Stimulated activated CD4-positive, alpha-beta T cell treated with anti-CD3 and anti-CD28 coated beads, Interleukin-1b, Interleukin-23, amount 100 ng/mL, for 4 hours (primary cell): ENCODE data around the gene PFDN2.
A peak's percentile ranks its signal among the peaks of the same experiment; 100 is the strongest.
"Not testable (repeated sequence)": the region's sequence is repeated elsewhere in the genome, so short reads cannot be mapped to it uniquely, and the experiment has no call there.

Experiments
- DNase-seq, 2 donors: peaks; one replicate each; pipeline ENCODE4 v3.0.0-alpha.2; 2020; ENCODE audit warnings: low read depth in 2 of 2

Gene PFDN2

DNA sequence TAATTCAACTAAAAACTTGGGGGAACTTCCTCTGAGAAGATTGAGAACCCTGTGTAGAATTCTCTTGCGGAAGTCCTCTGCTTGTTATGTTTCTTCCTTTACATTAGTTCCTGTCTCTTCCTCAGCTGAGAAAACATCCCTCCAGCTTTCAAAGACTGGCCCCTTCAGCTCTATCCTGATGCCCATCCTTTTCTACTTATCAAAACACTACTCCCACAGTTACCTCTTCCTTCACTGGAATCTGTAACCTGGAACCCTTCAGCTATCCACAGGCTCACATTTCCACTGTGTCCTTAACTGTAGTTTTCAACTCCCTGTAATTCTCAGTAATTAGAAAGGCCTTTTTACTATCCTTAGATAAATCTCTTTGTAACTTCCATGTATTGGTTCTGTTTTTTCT, 20.6 kb upstream of the PFDN2 start:
- DNase-seq, result no peak

DNA sequence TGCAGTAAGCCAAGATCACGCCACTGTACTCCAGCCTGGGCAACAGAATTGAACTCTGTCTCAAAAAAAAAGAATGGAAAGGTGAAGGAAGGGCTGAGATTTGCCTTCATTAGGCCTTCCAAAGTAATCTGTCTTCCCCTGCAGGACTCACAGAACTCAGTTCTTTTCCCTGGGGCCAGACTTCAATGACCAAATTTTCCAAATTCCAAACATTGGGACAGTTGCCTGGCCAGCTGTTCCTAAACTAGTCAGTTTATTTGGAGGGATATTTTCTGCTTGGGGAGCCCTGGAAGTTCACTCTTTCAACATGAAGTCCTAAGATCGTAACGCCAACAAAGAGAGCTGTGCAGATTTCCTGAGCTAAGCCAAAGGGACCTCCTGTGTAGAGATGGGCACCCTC, 20.0 kb upstream of the PFDN2 start:
- no peak for DNase-seq

DNA sequence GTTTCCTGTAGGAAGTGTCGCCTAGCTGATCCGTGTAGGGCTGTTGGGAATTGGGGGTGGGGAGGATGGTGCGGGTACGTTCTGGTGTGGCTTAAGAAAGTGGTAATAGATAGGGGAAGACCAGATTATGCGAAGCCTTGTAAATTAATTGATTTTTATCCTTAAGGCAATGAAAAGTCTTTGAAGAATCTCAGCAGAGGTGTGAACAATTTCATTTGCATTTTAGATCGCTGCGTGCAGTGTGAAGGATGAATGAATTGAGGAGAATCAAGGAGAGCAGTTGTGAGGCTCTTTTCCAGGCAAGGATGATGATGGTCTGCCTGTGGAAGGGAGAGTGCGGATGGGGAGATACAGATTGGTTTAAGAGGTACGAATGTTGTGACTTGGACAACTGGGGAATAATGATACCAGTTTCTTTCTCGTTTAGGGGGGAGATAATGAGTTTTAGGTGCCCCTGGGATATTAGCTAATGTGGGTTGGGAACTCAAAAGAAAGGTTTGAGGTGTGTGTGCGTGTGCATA, 15.4 kb upstream of the PFDN2 start:
- no peak for DNase-seq

DNA sequence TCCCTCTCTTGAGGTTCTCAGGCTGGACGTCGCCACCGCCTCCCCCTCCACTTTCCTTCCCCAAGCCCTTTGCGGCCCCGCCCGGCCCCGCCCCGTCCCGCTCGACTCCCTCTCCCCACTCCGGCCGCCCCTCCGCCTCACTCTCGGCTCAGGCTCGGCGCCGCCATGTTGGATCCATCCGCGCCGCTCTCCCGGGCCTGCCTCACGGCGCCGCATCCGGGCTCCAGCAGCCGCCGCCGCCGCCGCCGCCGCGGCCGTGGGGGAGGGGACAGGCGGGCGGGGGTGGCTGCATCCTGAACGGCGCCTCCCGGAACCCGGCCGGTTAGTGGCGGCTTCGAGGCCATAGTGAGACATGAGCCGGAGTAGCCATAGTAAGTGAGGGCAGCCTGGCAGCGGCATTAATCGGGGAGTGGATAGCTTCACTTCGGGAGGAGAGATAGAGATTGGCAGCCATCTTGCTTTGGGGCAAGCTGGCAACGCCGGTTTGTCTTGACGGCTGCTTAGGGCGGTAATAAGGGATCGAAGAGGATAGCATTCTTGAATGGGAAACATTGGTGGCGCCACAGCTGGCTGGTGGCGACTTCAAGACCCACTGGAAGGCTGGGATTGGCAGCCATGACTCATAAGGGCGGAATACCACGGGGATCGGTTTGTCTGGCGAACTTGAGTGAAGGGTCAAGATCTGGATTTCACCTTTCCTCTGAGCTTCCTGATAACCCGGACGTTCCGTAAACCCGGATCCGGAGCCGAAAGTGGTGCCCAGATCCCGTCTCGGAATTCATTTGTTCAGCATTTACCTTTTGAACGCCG, 14.8 kb upstream of the PFDN2 start, which contains the start of gene DEDD:
TSS of gene DEDD (minus strand) at position 258 of the 810 bp plus-strand sequence. CDS start 8,205 bp downstream, outside the sequence.
- DNase-seq, result peak; percentile 84 to 87

DNA sequence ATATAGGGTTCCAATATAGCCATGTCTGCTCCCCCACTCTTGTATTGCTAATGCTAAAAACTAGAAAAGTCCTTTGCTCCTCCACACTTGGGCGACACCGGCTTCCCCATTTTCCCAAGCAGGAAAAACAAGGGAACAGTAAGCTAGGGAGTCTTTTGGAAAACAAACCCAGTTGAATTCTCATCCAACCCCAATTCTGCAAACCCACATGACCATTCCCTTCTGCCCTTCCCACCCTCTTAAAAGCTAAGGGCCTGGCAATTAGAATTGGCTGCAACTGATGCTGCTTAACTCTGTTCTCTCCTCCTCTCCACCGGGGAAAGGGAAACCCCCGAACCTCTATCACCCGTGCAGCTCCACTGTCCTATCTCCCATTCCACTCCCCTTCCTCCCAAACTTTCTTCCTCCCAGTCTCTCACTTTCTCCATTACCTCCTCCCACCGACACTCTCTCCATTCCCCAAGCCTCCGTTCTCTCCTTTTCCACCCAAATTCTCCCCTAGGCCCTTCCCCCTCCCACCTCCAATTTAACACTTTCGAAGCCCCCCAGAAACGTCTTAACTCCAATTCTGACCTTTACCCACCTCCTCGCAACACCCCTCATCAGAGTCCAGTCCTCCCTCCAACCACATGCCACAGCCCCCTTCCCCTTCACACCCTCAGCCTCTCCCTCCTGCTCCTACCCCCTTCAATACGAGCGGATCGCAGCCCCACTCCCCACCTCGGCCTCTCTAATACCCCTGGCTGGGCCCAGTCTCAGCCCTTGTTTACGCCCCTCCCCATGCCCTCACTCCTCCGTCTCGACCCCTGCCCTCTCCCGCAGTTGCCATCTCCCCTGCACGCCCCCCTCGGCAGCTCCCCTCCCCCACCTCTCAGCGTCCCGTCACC, 13.9 kb upstream of the PFDN2 start:
- DNase-seq, result no peak

DNA sequence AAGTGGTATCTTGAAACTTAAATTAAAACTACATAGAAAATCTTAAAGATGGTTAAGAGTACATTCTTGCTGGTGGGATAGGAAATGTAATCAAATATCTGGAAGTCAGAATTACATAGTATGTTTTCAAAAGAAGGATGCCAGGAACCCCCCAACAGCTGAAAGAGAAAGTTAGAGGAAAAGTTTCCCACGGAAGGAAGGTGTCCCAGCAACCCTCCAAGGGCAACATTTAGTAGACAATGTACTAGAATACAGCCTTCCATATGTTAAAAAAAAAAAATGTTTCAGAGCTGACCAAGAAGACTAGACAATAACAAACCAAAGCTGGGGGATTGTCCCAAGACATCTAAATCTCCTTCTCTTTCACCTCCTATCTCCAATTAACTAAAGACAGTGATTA, 12.4 kb upstream of the PFDN2 start:
- no peak for DNase-seq

DNA sequence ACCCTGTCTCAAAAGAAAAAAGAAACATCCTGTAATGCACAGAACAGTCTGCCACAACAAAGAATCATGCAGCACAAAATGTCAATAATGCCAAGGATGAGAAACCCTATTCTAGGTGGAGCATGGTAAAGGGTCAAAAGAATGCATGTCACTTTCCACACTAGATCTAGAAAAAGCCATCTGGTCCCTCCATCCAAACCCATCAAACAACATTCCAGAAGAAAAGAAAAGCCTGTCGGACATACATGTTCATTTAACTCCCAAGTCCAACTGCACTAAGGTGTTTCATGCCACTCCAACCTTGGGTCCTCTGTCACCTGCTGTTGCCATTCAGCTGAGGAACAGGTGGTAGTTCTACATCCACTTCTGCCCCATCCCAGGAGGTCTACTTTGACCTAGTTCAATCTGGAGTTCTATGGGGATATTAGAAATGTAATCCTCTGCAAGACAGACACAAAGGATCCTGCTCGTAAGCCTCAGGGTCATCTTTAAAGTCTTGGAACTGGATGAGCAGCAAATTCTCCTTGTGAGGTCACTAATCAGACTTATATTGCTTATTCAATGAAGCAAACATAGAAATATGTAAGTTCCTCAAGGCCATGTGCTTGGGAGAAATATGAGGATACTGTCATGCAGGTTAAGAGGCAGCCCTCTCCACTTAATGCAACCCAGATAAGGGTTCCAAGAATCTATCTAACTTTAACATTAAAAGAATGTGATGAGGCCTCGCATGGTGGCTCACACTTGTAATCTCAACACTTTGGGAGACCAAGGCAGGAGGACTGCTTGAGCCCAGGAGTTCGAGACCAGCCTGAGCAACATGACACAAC, 11.0 kb upstream of the PFDN2 start:
- DNase-seq, result no peak

DNA sequence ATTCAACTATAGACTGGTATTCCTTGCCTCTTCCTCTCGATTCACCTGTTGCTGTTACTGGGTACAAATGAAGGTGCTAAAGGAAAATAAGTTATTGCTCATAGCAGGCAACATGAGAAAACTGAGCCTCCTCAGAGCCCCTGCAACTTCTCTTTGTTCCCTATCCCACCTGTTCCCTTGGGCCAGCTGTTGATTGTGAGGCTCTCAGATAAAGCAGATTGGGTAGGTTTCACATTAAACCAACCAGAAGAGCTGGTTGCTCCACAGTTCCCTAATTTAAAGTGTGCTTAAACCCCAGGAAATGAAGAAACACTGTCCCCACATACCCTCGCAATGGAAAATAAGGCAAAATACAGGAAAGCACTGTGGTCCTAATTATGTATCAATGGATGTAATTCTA, 9.8 kb upstream of the PFDN2 start:
- no peak for DNase-seq

DNA sequence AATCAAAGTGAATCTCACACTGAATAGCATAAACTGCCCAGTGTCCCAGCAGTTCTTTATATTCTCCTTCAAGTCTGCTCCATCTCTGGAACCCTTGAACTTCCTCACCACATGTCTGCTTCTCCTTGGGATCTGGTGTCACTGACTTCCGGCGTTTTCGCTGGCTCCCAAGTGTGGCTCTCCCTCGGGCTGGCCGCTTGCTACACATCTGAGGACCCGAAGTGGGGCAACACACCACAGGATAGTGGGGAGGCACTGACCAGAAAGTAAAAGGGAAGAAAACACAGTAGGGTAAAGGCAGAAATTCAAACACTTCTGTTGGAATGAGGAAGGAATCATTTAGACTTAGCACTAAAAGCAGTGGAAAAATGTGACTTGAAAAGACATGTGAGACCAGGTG, 5.1 kb upstream of the PFDN2 start:
- no peak for DNase-seq

DNA sequence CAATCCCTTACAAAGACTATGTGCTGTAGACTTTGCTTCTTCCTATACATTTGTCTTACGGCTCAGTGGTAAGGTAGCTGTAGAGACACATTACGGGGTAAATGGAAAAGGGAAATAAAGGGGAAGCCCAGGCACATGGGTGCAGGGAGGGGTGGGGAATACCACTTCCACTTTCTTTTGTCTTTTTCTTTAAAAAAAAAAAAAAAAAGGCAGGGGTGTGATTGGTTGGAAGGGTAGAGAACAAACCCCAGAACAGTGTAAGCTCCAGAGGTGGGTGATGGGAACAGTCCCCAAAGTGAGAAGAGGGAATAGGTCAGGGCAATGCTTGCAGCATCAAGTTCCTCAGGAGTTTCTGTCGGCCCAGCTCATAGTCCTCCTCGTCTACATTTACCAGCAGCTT, 4.0 kb upstream of the PFDN2 start:
- no peak for DNase-seq

DNA sequence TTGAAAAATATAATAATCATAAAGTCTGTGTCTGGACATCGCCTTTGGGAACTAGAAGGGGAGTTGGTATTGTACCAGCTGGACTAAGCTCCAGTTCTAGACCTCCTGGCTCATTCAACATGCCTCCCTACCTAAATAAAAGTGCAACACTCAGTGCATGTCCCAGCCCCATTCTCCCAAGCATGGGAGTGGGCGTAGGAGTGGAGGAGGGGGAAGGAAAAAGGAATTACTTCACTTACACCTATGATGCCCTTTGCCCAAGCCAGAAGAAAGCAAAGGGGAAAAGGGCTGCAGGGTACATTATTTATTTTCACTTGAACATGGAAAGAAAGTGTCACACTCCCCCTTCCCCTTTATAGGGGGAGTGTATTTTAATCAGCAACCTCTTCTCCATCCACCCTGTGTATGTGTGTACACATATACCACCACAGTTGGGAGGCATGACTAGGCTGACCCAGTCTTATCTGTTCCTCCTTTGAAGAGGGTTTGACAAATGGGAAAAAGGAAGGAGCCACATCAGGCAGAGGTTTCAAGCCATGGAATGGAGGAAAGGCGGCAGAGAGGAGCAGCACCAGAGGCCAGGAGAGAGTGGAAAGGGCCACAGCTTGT, 3.3 kb upstream of the PFDN2 start:
- DNase-seq, result no peak

DNA sequence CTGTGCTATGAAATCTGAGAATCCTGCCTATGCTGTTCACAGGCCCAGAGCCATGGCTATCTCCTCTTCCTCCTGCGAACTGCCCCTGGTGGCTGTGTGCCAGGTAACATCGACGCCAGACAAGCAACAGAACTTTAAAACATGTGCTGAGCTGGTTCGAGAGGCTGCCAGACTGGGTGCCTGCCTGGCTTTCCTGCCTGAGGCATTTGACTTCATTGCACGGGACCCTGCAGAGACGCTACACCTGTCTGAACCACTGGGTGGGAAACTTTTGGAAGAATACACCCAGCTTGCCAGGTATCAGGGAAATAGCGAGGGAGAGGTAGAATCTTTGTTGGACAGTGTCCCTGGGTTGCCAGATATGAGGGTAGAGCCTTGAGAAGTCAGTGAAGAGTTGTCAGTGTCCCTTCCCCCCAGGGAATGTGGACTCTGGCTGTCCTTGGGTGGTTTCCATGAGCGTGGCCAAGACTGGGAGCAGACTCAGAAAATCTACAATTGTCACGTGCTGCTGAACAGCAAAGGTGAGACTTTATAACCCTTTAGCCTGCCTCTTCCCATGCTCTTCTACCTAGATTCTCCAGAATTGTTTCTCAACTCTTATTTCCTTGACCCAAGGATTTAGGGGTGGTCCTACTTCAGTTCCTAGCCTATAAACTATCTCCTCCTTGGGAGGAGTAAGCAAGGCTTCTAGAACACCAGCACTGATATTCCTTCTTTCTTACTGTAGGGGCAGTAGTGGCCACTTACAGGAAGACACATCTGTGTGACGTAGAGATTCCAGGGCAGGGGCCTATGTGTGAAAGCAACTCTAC, 1.5 kb upstream of the PFDN2 start:
- DNase-seq, result peak; percentile 29 to 45

DNA sequence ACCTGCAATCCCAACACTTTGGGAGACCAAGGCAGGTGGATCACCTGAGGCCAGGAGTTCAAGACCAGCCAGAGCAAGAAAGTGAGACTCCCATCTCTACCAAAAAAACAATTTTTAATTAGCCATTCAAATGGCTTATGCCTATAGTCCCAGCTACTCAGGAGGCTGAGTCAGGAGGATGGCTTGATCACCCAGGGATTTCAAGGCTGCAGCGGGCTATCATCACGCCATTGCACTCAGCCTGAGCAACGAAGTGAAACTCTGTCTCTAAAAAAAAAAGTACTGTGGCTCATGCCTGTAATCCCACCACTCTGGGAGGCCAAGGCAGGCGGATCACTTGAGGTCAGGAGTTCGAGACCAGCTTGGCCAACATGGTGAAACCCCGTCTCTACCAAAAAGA, 1.9 kb downstream of the PFDN2 start:
- not testable (repeated sequence) for DNase-seq

DNA sequence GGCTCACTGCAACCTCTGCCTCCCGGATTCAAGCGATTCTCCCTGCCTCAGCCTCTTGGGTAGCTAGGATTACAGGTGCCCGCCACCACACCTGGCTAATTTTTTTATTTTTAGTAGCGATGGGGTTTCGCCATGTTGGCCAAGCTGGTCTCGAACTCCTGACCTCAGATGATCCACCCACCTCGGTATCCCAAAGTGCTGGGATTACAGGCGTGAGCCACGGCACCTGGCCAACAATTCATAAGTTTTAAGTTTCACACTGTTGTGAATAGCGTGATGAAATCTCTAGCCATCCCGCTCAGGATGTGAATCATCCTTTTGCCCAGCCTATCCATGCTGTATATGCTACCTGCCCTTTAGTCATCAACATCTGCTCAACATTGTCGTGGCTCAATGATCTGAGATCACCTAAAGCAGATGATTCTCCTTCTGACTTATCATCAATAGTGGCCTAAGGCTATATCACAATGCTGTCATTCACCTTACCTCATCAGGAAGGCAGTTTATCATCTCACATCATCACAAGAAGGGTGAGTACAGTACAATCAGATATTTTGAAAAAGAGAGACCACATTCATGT, 2.6 kb downstream of the PFDN2 start:
- DNase-seq, result no peak

DNA sequence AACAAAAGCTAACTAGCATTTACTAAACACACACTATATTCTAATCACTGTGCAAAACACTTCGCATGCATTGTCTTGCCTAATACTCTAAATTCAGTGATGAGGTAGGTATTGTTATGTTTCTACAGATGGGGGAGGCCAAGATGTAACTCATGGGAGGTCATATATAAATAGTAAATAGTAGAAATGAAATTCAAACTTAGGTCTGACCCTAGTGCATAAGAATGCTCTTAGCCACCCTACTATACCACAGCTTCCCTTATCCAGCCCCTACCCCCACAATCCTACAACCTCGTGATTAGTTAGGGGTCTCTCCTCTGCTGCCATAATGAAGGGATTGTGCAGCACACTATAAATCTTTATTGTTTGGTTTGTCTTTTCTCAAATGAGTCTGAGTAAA, 3.3 kb downstream of the PFDN2 start:
- DNase-seq, result no peak

DNA sequence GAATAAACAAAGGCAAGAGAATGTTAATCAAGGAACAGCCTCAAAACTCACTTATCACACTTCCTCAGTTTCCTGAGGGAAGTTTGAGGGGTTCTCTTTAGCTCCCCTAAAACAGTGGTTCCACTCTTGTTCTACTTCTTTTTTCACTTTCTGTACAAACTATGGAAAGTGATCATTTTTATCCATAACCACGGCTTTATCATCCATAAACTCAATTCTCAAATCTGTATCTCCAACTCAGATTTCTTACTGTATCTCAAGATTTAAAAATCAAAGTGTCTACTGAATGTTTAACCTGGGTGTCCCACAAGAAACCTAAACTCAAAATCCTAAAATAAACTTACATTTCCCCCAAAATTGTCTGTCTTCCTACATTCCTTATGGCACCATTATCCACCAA, 3.9 kb downstream of the PFDN2 start:
- no peak for DNase-seq

DNA sequence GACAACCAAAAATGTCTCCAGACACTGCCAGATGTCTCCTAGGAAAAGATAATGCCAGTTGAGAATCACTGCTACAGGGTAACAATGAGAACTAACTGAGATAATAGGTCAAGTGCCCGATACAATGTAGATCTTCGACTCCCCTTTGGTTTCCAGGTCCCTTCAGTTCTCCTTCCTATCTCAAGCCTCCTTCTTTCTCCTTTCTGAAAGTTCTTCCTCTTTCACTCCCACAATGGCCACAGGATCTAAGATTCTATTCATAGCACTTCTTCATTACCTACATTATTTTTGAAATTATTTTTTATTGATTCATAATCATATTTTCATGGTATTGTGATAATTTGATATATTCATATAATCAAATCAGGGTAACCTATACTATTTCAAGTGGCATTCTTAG, 6.3 kb downstream of the PFDN2 start:
- DNase-seq, result no peak

DNA sequence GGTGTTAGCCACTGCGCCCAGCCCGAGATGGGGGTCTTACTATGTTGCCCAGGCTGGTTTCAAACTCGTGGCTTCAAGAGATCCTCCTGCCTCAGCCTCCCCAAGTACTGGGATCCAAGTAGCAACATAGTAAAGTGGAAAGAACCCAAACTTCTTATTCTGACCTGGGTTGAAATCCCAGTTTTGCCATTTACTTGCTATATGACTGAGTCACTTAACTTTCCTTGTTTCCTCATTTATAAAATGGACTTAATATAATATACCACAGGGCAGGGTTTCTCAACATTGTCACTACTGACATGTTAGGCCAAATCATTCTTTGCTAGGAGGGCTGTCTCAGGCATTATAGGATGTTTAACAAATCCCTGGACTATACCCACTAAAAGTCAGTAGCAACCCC, 6.7 kb downstream of the PFDN2 start:
- DNase-seq, result no peak

DNA sequence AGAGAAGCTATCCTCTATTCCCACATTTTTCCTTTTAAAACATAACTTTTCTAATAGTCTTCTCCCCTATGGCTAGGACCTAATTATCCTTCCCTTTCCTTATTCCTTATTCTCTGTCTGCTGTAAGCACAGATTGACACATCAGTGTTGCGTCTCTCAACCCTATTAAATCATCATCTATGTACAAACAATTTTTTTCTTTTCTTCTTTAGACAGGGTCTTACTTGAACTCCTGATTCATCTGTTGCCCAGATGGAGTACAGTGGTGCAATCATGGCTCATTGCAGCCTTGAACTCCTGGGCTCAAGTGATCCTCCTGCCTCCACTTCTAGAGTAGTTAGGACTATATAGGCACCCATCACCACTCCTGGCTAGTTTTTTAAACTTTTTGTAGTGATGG, 11.4 kb downstream of the PFDN2 start:
- DNase-seq, result no peak

DNA sequence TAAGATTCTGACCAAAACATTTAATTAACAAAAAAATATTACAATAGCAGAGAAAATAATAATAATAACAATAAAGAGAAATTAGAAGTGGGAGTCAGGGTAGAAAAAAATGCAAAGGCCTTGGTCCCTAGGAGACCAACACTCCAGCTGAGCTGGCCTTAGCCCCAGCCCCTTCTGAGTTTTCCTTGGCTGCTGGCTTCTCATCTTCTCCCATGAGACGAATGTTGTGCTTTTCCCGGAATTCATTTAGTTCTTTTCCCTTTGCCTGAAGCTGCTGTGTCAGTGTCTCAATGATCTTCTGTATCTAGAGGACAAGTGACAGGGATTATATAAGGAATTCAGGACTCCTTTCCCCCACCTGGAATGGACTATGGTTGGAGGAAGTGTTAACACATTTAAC, 17.3 kb downstream of the PFDN2 start:
- DNase-seq, result no peak
